ENCODE data around the gene JARID2.

JARID2 gene

DNA sequence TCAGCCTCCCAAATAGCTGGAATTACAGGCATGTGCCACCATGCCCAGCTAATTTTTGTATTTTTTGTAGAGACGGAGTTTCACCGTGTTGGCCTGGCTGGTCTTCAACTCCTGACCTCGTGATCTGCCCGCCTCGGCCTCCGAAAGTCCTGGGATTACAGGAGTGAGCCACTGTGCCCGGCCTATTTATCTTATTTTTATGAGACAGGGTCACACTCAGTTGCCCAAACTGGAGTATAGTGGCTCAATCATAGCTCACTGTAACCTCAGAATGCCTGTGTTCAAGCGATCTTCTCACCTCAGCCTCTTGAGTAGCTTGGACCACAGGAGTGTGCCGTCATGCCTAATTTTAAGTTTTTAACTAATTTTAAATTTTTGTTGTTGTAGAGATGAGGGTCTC lies 114.4 kb downstream of the JARID2 start:
- no peak for DNase-seq
- no peaks in the 10 kb centered on the region for H3K9me3 ChIP-seq (ENCODE audit: control insufficient read depth, low read length)
- peaks cover 2% of the 10 kb centered on the region for H3K4me1 ChIP-seq (ENCODE audit: control insufficient read depth, insufficient read depth, low read length, poor library complexity, severe bottlenecking)
- H3K27me3 ChIP-seq (replicated peaks; ENCODE audit: control insufficient read depth, insufficient read depth, low read length, poor library complexity, severe bottlenecking) = no peaks in the 10 kb centered on the region
- no peak overlapping the region for H3K27ac ChIP-seq (ENCODE audit: insufficient read depth, low read length, poor library complexity, severe bottlenecking)
- no peaks in the 10 kb centered on the region for H3K36me3 ChIP-seq (ENCODE audit: control insufficient read depth, insufficient read depth, low read length)
- H3K4me3 ChIP-seq (ENCODE audit: insufficient read depth, low read depth, low read length, poor library complexity, severe bottlenecking) = no peak overlapping the region

GRCh38 chr6:15361197-15361596 lies 115.3 kb downstream of the JARID2 start:
- no peak overlapping the region for H3K27ac ChIP-seq (ENCODE audit: insufficient read depth, low read length, poor library complexity, severe bottlenecking)
- peaks cover 2% of the 10 kb centered on the region for H3K4me1 ChIP-seq (ENCODE audit: control insufficient read depth, insufficient read depth, low read length, poor library complexity, severe bottlenecking)
- no peak for DNase-seq
- H3K4me3 ChIP-seq (ENCODE audit: insufficient read depth, low read depth, low read length, poor library complexity, severe bottlenecking) = no peak overlapping the region
- H3K9me3 ChIP-seq (ENCODE audit: control insufficient read depth, low read length) = no peaks in the 10 kb centered on the region
- no peaks in the 10 kb centered on the region for H3K36me3 ChIP-seq (ENCODE audit: control insufficient read depth, insufficient read depth, low read length)
- H3K27me3 ChIP-seq (replicated peaks; ENCODE audit: control insufficient read depth, insufficient read depth, low read length, poor library complexity, severe bottlenecking) = no peaks in the 10 kb centered on the region

DNA sequence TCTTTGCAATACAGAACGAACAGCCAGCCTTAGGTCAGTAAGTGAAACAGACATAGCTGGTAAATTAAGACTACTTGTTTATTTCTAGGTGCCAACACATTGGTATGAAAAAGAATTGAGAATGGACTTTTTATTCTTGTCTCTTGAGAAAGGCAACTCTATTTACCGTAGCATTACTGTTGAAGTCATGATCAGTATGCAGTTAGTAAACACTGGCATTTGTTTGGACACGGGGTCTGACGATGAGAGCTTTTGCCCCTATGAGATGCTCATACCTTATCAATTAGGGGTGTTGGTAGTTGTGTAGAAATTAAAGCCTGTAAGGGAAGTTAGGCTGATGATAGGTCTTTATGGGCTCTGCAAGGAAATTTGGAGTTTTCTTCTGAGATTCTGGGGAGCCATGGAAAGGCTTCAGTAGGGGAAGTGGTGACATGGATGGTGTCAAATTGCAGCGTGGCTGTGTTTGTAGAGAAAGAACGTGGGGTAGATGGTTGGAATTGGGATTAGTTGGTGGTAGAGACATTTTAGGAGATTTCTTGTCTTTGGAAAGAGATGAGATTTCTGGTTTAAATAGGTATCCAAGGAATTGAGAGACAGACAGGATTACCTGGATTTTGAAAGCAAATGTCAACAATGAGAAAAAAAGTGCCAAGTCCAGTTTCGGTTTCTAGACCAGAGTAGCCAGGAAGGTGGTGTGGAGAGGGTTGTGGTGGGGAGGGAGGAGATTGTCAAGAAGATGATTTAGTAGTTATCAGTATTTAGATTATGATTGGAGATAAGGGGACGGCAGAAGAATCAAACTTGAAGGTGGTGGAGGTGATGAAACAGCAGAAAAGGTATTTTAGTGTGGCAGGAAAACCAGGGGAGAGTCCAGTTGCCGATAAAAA lies 116.6 kb downstream of the JARID2 start:
- H3K27ac ChIP-seq (ENCODE audit: insufficient read depth, low read length, poor library complexity, severe bottlenecking) = no peak overlapping the region

GRCh38 chr6:15363164-15363522 lies 117.3 kb downstream of the JARID2 start:
- H3K4me1 ChIP-seq (ENCODE audit: control insufficient read depth, insufficient read depth, low read length, poor library complexity, severe bottlenecking) = peaks cover 5% of the 10 kb centered on the region
- no peak overlapping the region for H3K4me3 ChIP-seq (ENCODE audit: insufficient read depth, low read depth, low read length, poor library complexity, severe bottlenecking)
- H3K27ac ChIP-seq (ENCODE audit: insufficient read depth, low read length, poor library complexity, severe bottlenecking) = no peak overlapping the region
- H3K27me3 ChIP-seq (replicated peaks; ENCODE audit: control insufficient read depth, insufficient read depth, low read length, poor library complexity, severe bottlenecking) = no peaks in the 10 kb centered on the region
- H3K36me3 ChIP-seq (ENCODE audit: control insufficient read depth, insufficient read depth, low read length) = no peaks in the 10 kb centered on the region
- no peak for DNase-seq
- no peaks in the 10 kb centered on the region for H3K9me3 ChIP-seq (ENCODE audit: control insufficient read depth, low read length)

More for the DNA sequence above, 116.6 kb downstream of the JARID2 start:
- DNase-seq = no peak
- H3K9me3 ChIP-seq (ENCODE audit: control insufficient read depth, low read length) = no peaks in the 10 kb centered on the region
- H3K36me3 ChIP-seq (ENCODE audit: control insufficient read depth, insufficient read depth, low read length) = no peaks in the 10 kb centered on the region
- no peaks in the 10 kb centered on the region for H3K27me3 ChIP-seq (replicated peaks; ENCODE audit: control insufficient read depth, insufficient read depth, low read length, poor library complexity, severe bottlenecking)
- no peak overlapping the region for H3K4me3 ChIP-seq (ENCODE audit: insufficient read depth, low read depth, low read length, poor library complexity, severe bottlenecking)
- peaks cover 5% of the 10 kb centered on the region for H3K4me1 ChIP-seq (ENCODE audit: control insufficient read depth, insufficient read depth, low read length, poor library complexity, severe bottlenecking)

DNA sequence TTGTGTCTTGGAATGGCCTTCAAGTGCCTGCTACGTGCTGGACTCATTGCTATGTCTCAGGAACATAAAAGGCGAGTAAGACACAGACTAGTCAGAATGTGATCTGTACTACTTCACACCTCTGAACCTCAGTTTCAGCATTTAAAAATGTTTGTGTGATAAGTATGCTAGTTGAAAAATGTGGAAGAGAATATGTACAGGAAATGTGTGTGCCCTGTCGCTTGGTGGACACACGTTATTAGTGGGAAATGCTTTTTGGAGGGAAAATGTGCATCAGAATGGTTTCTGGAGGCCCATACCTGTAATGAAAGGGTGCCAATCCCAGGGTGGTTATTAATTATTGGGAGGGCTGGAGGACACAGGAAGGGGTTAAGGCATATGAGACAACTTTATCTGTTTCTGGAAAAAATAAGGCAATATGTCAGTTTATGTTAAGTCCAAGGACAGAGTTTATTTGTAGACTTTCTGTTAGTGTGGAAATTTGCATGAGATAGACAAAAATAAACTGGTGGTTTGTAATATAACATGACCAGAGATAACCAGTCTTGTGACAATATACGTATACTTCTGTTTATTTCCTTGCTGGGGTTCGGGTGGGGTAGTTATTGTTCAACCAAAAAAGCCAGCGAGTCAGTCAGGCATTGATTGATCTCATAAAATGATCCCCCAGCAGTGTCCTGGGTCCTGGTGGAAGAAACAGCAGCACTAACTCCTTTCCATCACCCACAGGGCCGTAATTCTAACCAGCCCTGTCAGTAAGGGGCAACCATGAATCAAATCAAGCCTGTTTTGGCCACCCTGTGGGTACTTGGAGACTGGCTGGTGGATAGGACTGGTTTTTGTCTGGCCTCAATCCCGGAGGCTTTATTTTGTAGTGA lies 117.9 kb downstream of the JARID2 start:
- Histone ChIP-seq H3K4me3 (ENCODE audit: insufficient read depth, low read depth, low read length, poor library complexity, severe bottlenecking) (no peak overlapping the region), H3K36me3 (ENCODE audit: control insufficient read depth, insufficient read depth, low read length) (no peaks in the 10 kb centered on the region), H3K27me3 (replicated peaks; ENCODE audit: control insufficient read depth, insufficient read depth, low read length, poor library complexity, severe bottlenecking) (no peaks in the 10 kb centered on the region), H3K27ac (ENCODE audit: insufficient read depth, low read length, poor library complexity, severe bottlenecking) (no peak overlapping the region), H3K4me1 (ENCODE audit: control insufficient read depth, insufficient read depth, low read length, poor library complexity, severe bottlenecking) (peaks cover 5% of the 10 kb centered on the region), H3K9me3 (ENCODE audit: control insufficient read depth, low read length) (no peaks in the 10 kb centered on the region)
- DNase-seq = no peak

DNA sequence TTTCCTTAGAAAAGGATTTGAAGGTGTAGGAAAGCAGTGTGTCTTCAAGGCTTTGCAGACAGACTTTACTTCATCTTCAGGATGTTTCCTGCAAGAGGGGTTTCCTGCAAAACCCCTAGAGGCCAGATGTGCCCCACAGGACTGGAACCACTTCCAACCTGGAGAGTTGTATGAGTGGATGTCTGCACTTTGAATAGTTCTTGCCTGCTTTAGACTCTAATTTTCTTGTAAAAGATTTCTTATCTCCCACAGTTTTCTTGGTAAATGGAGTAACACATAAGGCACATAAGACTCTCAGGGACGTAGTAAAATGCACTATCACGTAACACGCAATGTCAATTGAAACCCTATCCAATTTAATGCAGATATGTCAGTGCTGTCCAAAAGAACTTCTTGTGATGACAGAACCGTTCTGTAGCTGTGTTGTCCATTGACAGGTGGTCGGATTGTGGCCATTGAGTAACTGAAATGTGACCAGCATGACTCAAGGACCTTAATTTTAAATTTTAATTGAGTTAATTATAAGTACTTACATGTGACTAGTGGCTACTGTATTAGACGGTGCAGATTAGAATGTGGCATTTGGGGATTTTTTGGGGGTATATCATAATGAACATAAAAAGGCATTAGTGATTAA lies 118.7 kb downstream of the JARID2 start:
- Histone ChIP-seq H3K36me3 (ENCODE audit: control insufficient read depth, insufficient read depth, low read length) (no peaks in the 10 kb centered on the region), H3K4me1 (ENCODE audit: control insufficient read depth, insufficient read depth, low read length, poor library complexity, severe bottlenecking) (peaks cover 5% of the 10 kb centered on the region), H3K4me3 (ENCODE audit: insufficient read depth, low read depth, low read length, poor library complexity, severe bottlenecking) (no peak overlapping the region), H3K27ac (ENCODE audit: insufficient read depth, low read length, poor library complexity, severe bottlenecking) (no peak overlapping the region), H3K9me3 (ENCODE audit: control insufficient read depth, low read length) (no peaks in the 10 kb centered on the region), H3K27me3 (replicated peaks; ENCODE audit: control insufficient read depth, insufficient read depth, low read length, poor library complexity, severe bottlenecking) (no peaks in the 10 kb centered on the region)
- no peak for DNase-seq

- Histone ChIP-seq H3K36me3 (ENCODE audit: control insufficient read depth, insufficient read depth, low read length) (no peaks in the 10 kb centered on the region), H3K4me3 (ENCODE audit: insufficient read depth, low read depth, low read length, poor library complexity, severe bottlenecking) (no peak overlapping the region), H3K4me1 (ENCODE audit: control insufficient read depth, insufficient read depth, low read length, poor library complexity, severe bottlenecking) (peaks cover 5% of the 10 kb centered on the region), H3K27ac (ENCODE audit: insufficient read depth, low read length, poor library complexity, severe bottlenecking) (no peak overlapping the region), H3K27me3 (replicated peaks; ENCODE audit: control insufficient read depth, insufficient read depth, low read length, poor library complexity, severe bottlenecking) (no peaks in the 10 kb centered on the region), H3K9me3 (ENCODE audit: control insufficient read depth, low read length) (no peaks in the 10 kb centered on the region)
- peak in 1 of 3 donors; percentile 6 for DNase-seq
Observed at GRCh38 chr6:15365273-15365687, 119.4 kb downstream of the JARID2 start.

- DNase-seq = no peak
- Histone ChIP-seq H3K27ac (ENCODE audit: insufficient read depth, low read length, poor library complexity, severe bottlenecking) (no peak overlapping the region), H3K4me1 (ENCODE audit: control insufficient read depth, insufficient read depth, low read length, poor library complexity, severe bottlenecking) (peaks cover 5% of the 10 kb centered on the region), H3K9me3 (ENCODE audit: control insufficient read depth, low read length) (no peaks in the 10 kb centered on the region), H3K4me3 (ENCODE audit: insufficient read depth, low read depth, low read length, poor library complexity, severe bottlenecking) (no peak overlapping the region), H3K36me3 (ENCODE audit: control insufficient read depth, insufficient read depth, low read length) (no peaks in the 10 kb centered on the region), H3K27me3 (replicated peaks; ENCODE audit: control insufficient read depth, insufficient read depth, low read length, poor library complexity, severe bottlenecking) (no peaks in the 10 kb centered on the region)
Observed at GRCh38 chr6:15366003-15366535, 120.2 kb downstream of the JARID2 start.

GRCh38 chr6:15366879-15367278 lies 121.0 kb downstream of the JARID2 start:
- Histone ChIP-seq H3K4me3 (ENCODE audit: insufficient read depth, low read depth, low read length, poor library complexity, severe bottlenecking) (no peak overlapping the region), H3K9me3 (ENCODE audit: control insufficient read depth, low read length) (no peaks in the 10 kb centered on the region), H3K27ac (ENCODE audit: insufficient read depth, low read length, poor library complexity, severe bottlenecking) (no peak overlapping the region), H3K4me1 (ENCODE audit: control insufficient read depth, insufficient read depth, low read length, poor library complexity, severe bottlenecking) (peaks cover 5% of the 10 kb centered on the region), H3K36me3 (ENCODE audit: control insufficient read depth, insufficient read depth, low read length) (no peaks in the 10 kb centered on the region), H3K27me3 (replicated peaks; ENCODE audit: control insufficient read depth, insufficient read depth, low read length, poor library complexity, severe bottlenecking) (no peaks in the 10 kb centered on the region)
- DNase-seq = no peak

Data from effector memory CD4-positive, alpha-beta T cell (primary cell).